Kidney glomerular epithelial cell (primary cell): Measurements from ENCODE around the gene SERTAD3.

ENCODE experiments used
- DNase-seq: peaks from one replicate; lab custom pipeline; 2025; lab: John Stamatoyannopoulos, UW

SERTAD3 gene

GRCh38 chr19:40424637-40425449 is 19.3 kb downstream of the SERTAD3 start:
- peak; percentile 42 for DNase-seq

GRCh38 chr19:40423938-40424337 is 20.2 kb downstream of the SERTAD3 start:
- no peak for DNase-seq

- no peak for DNase-seq
Measured at GRCh38 chr19:40422748-40423566, 21.2 kb downstream of the SERTAD3 start.

GRCh38 chr19:40421993-40422747 is 22.0 kb downstream of the SERTAD3 start:
- DNase-seq, result no peak

GRCh38 chr19:40420766-40421765 is 23.1 kb downstream of the SERTAD3 start:
- DNase-seq, result peak; percentile 79

- no peak for DNase-seq
Measured at GRCh38 chr19:40420451-40420765, 23.7 kb downstream of the SERTAD3 start.

GRCh38 chr19:40419780-40420179 is 24.4 kb downstream of the SERTAD3 start:
- no peak for DNase-seq

- DNase-seq, result no peak
Measured at GRCh38 chr19:40419066-40419612, 25.0 kb downstream of the SERTAD3 start.

GRCh38 chr19:40418040-40418439 is 26.1 kb downstream of the SERTAD3 start:
- no peak for DNase-seq

GRCh38 chr19:40417643-40417981 is 26.5 kb downstream of the SERTAD3 start:
- no peak for DNase-seq

GRCh38 chr19:40416918-40417642 is 27.1 kb downstream of the SERTAD3 start:
- DNase-seq, result no peak

GRCh38 chr19:40415768-40416167 is 28.4 kb downstream of the SERTAD3 start:
- no peak for DNase-seq

- DNase-seq, result peak; percentile 8
Measured at GRCh38 chr19:40414542-40415535, 29.3 kb downstream of the SERTAD3 start.

- DNase-seq, result no peak
Measured at GRCh38 chr19:40413291-40413845, 30.8 kb downstream of the SERTAD3 start, which contains the start of gene PRX. PRX (minus strand) TSS chr19:40413378; CDS start chr19:40407932, 5,446 bp downstream.

GRCh38 chr19:40412866-40413265 is 31.3 kb downstream of the SERTAD3 start:
- DNase-seq, result no peak

- DNase-seq, result no peak
Measured at GRCh38 chr19:40411958-40412499, 32.1 kb downstream of the SERTAD3 start.

GRCh38 chr19:40411125-40411842 is 32.9 kb downstream of the SERTAD3 start:
- DNase-seq, result no peak

- DNase-seq, result no peak
Measured at GRCh38 chr19:40410030-40410389, 34.1 kb downstream of the SERTAD3 start.
